ENCODE results near the gene SYCP2L.

- TF ChIP-seq CTCF (IDR thresholded peaks at IDR 0.05; ENCODE audit: low read depth, low read length, poor library complexity, severe bottlenecking) (no peak), EZH2phosphoT487 (IDR thresholded peaks at IDR 0.05; ENCODE audit: borderline replicate concordance, low read length) (no peak)
Observed at GRCh38 chr6:10904015-10904414, 17.2 kb downstream of the SYCP2L start.
